A673 (cell line): Measurements from ENCODE around the gene SLC22A12. TPM values are rescaled to one million over a fixed set of nuclear protein-coding genes. Genes with fewer than 3 reads are reported as not detected.

ENCODE experiments used
- BruUV-seq: library from RNA; stranded (reverse); fragments of 400-500 nt; replicated peaks from 2 replicates; lab custom pipeline; 2021; lab: Mats Ljungman, UMichigan
- CTCF ChIA-PET: fragments of 300-600 bp; sonication (Branson Sonifier 250); formaldehyde crosslinking; loops from one replicate; lab custom pipeline; 2022; ENCODE audit warnings: antibody characterized with exemption; lab: Charles Lee
- POLR2A ChIA-PET: fragments of 300-600 bp; sonication (Branson Sonifier 250); formaldehyde crosslinking; loops from one replicate; lab custom pipeline; 2022; ENCODE audit warnings: antibody characterized with exemption; ENCODE audit not compliant: low non-redundant PET; lab: Charles Lee
- DNase-seq: peaks from one replicate; pipeline ENCODE4 v3.0.0-alpha.2; 2015; ENCODE audit warnings: low spot score
- H3K27ac ChIP-seq: fragments of 200-600 bp; sonication (generic); 2 replicates; pipeline ENCODE4 v1.5.1; 2016; ENCODE audit warnings: mixed run types, low read depth, mild to moderate bottlenecking, mixed read lengths, antibody characterized with exemption, low read length; ENCODE audit not compliant: poor library complexity, severe bottlenecking
- H3K27me3 ChIP-seq: fragments of 200-600 bp; sonication (generic); replicated peaks from 2 replicates; pipeline ENCODE4 v1.6.1; 2017; ENCODE audit warnings: mixed run types, low read depth, mild to moderate bottlenecking, mixed read lengths, antibody characterized with exemption, low read length; ENCODE audit not compliant: insufficient read depth, poor library complexity
- H3K36me3 ChIP-seq: fragments of 200-600 bp; sonication (generic); 2 replicates; pipeline ENCODE4 v1.6.1; 2016; ENCODE audit warnings: mixed run types, mild to moderate bottlenecking, mixed read lengths, antibody characterized with exemption, low read length; ENCODE audit not compliant: insufficient read depth, poor library complexity, severe bottlenecking
- H3K4me1 ChIP-seq: fragments of 200-600 bp; sonication (generic); 2 replicates; pipeline ENCODE4 v1.6.1; 2017; ENCODE audit warnings: mixed run types, mild to moderate bottlenecking, mixed read lengths, antibody characterized with exemption, low read length; ENCODE audit not compliant: insufficient read depth, poor library complexity, severe bottlenecking
- H3K4me3 ChIP-seq: fragments of 200-600 bp; sonication (generic); 2 replicates; pipeline ENCODE4 v1.5.1; 2016; ENCODE audit warnings: low read depth, mixed run types, mild to moderate bottlenecking, mixed read lengths, low read length; ENCODE audit not compliant: poor library complexity, severe bottlenecking
- H3K9me3 ChIP-seq: fragments of 200-600 bp; sonication (generic); 2 replicates; pipeline ENCODE4 v1.6.1; 2016; ENCODE audit warnings: mixed run types, low read depth, mild to moderate bottlenecking, mixed read lengths, antibody characterized with exemption, low read length; ENCODE audit not compliant: poor library complexity, severe bottlenecking
- CTCF ChIP-seq: fragments of 300-800, 200-600 bp; sonication (generic); conservative IDR thresholded peaks from 2 replicates; pipeline ENCODE4 v1.5.1; 2017; ENCODE audit warnings: low read depth, mild to moderate bottlenecking, antibody characterized with exemption, low read length, moderate library complexity, mixed read lengths
- EZH2 ChIP-seq: fragments of 200-600 bp; sonication (generic); IDR thresholded peaks from 2 replicates; pipeline ENCODE4 v1.6.1; 2017; ENCODE audit warnings: borderline replicate concordance, low read depth, mild to moderate bottlenecking, mixed read lengths, antibody characterized with exemption, low read length; ENCODE audit not compliant: poor library complexity, severe bottlenecking
- intact Hi-C: fragments of 100-400 bp; cut with micrococcal nuclease; formaldehyde crosslinking; loops from one replicate; pipeline ENCODE4 v1.10.0; 2022; ENCODE audit not compliant: unreplicated experiment
- total RNA-seq: library from RNA; stranded (reverse); gene quantifications from 2 replicates; pipeline ENCODE4 v1.2.3, GENCODE V29; 2021

Gene SLC22A12
- total RNA-seq, 1 experiment from 2014 or later = not detected

GRCh38 chr11:64562723-64563351, 28.2 kb upstream of the SLC22A12 start:
- Histone ChIP-seq H3K27me3 (no peaks in the 10 kb centered on the region), H3K27ac (no peak overlapping the region), H3K4me3 (no peak overlapping the region), H3K9me3 (no peaks in the 10 kb centered on the region), H3K4me1 (peaks cover 10% of the 10 kb centered on the region), H3K36me3 (no peaks in the 10 kb centered on the region)
- no peak for TF ChIP-seq EZH2
- TF ChIP-seq CTCF = no peak
- POLR2A ChIA-PET = no interaction called here
- BruUV-seq = no TSS peak
- no peak for DNase-seq
- CTCF ChIA-PET = no interaction called here
- intact Hi-C loops = no loop called here

- ChIA-PET CTCF (interaction anchor here (1.2 kb wide), 1 partner anchor 10 kb away, joined by 6 read pairs; no protein-coding TSS in a partner anchor), POLR2A (no interaction called here)
- Histone ChIP-seq H3K4me3 (no peak overlapping the region), H3K4me1 (peaks cover 10% of the 10 kb centered on the region), H3K9me3 (no peaks in the 10 kb centered on the region), H3K27me3 (no peaks in the 10 kb centered on the region), H3K27ac (no peak overlapping the region), H3K36me3 (no peaks in the 10 kb centered on the region)
- intact Hi-C loops = no loop called here
- no peak for DNase-seq
- BruUV-seq = no TSS peak
- no peak for TF ChIP-seq CTCF
- TF ChIP-seq EZH2 = no peak
Observed at GRCh38 chr11:64563966-64564365, 27.1 kb upstream of the SLC22A12 start.

- no TSS peak for BruUV-seq
- H3K9me3 ChIP-seq = no peaks in the 10 kb centered on the region
- H3K27ac ChIP-seq = no peak overlapping the region
- no peak overlapping the region for H3K4me3 ChIP-seq
- CTCF ChIA-PET = interaction anchor here (1.2 kb wide), 1 partner anchor 11 kb away, joined by 6 read pairs; no protein-coding TSS in a partner anchor
- DNase-seq = no peak
- no peaks in the 10 kb centered on the region for H3K27me3 ChIP-seq
- TF ChIP-seq EZH2 = no peak
- no peak for TF ChIP-seq CTCF
- POLR2A ChIA-PET = no interaction called here
- H3K36me3 ChIP-seq = no peaks in the 10 kb centered on the region
- peaks cover 10% of the 10 kb centered on the region for H3K4me1 ChIP-seq
- intact Hi-C loops = no loop called here
Observed at GRCh38 chr11:64564419-64564818, 26.6 kb upstream of the SLC22A12 start.
